ENCODE data around the gene COL6A1.

Gene COL6A1

DNA sequence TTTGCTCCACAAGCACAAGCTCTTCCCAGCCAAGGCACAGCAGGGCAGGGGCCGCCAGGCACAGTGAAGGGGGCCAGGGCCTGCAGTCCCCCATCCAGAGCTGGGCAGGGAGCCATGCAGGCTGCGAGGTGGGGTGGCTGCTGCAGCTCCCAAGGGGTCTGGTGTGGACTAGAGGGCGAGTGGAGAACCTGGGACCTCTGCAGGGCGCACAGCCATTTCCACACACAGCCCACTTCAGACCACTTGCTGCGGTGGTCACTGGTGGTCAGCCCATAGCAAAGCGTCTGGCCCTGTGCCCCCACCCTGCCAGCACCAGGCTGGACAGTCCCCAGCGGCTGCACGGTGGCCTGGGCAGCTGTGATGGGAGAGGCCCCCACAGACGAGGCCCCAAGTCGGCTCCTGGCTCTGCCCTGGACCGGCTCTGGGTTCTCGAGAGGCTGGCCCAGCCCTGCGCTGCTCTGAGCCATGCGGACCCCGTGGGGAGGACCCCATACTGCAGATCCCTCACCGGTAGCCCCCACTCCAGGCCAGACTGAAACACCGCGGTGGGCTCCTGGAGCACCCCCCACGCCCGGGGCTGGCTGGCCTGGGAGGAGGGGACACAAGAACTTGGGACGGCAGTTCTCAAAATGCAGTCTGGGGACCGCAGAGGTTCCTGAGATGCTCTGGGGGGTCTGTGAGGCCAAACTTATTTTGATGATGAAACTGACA is 69.3 kb downstream of the COL6A1 start:
- DNase-seq (ENCODE audit: low spot score): no peak

DNA sequence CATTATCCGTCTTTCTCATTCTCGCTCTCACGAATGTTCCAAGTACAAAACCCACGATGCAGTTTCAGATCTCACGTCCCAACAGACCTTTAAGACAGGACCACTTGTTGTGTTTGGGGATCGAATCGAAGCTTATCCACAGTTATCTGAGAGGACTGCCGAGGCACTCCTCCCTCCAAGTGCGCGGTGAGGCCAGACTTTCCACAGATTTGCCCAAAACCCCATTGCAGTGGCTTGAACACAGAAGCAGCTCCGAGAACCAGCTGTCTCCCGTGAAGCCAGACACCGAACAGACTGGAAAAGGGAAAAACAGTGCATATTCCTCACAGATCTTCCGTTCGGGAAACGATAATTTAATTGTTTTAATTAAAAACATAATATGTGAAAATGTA is 69.8 kb downstream of the COL6A1 start:
- DNase-seq (ENCODE audit: low spot score): no peak

DNA sequence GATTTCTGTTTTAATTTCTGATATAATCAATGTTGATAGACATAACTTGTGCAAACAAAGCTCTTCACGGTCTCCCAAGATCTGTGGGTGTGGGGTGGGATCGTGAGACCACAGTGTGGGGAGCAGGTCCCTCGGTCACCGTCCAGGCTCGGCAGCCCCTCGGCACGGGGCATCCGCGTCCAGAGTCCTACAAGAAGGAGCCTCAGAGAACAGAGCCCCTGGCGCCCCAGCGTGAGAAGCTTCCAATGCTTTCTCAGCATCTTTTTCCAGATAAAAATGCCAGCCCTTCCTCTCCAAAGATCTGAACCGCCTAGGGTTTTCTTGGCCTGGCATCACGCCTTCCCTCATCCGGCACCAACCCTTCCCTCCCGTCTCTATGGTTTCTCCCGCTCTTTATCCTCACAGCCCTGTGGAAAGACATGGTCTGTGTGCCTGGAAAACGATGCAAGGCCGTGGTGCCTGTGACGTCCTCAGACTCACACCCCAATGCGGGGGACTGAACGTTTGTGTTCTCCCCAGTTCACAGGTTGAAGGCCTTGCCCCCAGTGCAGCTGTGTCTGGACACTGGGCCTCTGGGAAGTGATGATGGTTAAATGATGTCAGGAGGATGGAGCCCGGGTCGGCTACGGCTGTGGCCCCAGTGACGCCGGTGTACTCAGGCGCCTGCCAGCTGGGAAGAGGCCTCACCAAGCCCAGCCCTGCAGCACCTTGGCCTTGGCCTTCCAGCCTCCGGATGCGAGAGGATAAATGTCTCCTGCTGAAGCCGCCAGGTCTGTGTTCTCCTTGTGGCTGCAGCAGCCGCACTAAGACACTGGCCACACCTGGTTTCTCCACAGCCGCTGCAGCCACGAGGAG is 70.5 kb downstream of the COL6A1 start:
- no peak for DNase-seq (ENCODE audit: low spot score)

DNA sequence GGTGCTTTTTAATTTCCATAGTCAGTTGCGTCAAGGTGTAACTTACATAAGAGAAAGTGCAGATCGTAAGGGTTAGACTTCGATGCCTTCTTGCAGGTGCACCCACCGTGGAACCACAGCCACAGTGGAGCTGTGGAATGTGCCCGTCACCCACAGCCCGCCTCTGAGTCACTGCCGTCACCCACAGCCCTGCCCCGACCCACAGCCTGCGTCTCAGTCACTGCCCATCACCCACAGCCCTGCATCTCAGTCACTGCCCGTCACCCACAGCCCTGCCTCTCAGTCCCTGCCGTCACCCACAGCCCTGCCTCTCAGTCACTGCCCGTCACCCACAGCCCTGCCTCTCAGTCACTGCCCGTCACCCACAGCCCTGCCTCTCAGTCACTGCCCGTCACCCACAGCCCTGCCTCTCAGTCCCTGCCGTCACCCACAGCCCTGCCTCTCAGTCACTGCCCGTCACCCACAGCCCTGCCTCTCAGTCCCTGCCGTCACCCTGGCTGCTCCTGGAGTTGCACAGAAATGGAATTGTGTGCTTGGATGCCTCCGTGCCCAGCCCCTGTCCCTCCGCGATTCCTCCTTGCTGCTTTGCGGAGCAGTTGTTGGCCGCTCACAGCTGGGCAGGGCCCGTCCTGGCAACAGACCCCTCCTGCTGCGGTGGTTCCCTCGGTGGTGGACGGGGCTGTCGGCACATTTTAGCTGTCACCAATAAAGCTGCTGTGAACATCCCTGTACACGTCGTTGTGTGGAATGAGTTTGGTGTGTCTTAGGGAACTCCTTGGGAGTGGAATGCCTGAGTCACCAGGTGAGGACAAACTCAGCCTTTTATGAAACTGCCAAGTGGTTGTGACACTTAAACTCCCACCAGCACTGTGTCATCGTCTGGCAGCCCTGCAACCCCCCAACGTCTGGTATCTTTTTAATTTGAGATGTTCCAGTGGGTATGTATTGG is 71.4 kb downstream of the COL6A1 start:
- no peak for DNase-seq (ENCODE audit: low spot score)

DNA sequence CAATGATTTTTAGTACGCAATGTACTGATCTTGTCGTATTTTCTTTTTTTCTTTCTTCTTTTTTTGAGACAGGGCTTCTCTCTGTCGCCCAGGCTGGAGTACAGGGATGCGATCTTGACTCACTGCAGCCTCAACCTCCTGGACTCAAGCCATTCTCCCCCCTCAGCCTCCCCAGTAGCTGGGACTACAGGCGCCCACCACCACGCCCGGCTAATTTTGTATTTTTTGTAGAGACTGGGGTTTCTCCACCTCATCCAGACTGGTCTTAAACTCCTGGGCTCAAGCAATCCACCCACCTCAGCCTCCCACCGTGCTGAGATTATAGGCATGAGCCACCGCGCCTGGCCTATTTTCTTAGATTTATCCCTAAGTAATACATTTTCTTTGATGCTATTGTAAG is 72.5 kb downstream of the COL6A1 start:
- DNase-seq (ENCODE audit: low spot score): no peak

DNA sequence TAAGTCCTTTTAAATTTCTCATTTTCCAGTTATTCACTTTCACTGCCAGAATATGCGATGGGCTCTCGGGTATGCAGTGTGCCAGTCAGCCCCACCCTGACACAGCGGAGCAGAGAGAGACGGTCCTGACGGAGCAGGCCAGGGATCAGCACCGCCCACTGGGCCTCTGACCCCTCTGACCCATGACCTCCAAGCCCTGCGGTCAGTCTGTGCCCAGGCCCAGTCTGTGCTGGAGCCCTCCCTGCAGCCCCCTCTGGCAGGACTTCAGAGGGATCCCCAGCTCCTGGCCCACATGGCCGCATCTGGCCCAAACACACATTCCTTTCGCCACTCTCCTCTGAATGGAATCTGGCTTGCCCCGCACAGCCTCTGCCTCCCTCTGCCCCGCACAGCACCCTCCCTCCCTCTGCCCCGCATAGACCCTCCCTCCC is 72.9 kb downstream of the COL6A1 start:
- DNase-seq (ENCODE audit: low spot score): no peak

All from HuH-7 (cell line).